OCI-LY7 (cell line): ENCODE measurements around the gene PHPT1. TPM values are rescaled to one million over a fixed set of nuclear protein-coding genes. Genes with fewer than 3 reads are reported as not detected.

Source experiments
- BruUV-seq: library from RNA; stranded (reverse); fragments of 400-500 nt; replicated peaks from 2 replicates; lab custom pipeline; 2021; lab: Mats Ljungman, UMichigan
- CTCF ChIA-PET: fragments of 300-600 bp; sonication (Branson Sonifier 250); formaldehyde crosslinking; loops from one replicate; lab custom pipeline; 2022; ENCODE audit warnings: antibody characterized with exemption; ENCODE audit not compliant: unreplicated experiment; lab: Charles Lee
- POLR2A ChIA-PET: fragments of 300-600 bp; sonication (Branson Sonifier 250); formaldehyde crosslinking; loops from one replicate; lab custom pipeline; 2022; ENCODE audit warnings: antibody characterized with exemption; lab: Charles Lee
- DNase-seq: peaks from one replicate; pipeline ENCODE4 v3.0.0-alpha.2; 2015; ENCODE audit warnings: low spot score
- H2AFZ ChIP-seq: fragments of 200-600 bp; sonication (generic), shearing (Covaris generic); 2 replicates; pipeline ENCODE4 v1.6.1; 2014; ENCODE audit warnings: mild to moderate bottlenecking, antibody characterized with exemption, low read length, moderate library complexity
- H3K27ac ChIP-seq: fragments of 200-600 bp; sonication (generic); 2 replicates; pipeline ENCODE4 v1.5.1; 2014; ENCODE audit warnings: mixed run types, low read depth, mild to moderate bottlenecking, moderate library complexity, low read length, inconsistent platforms; ENCODE audit not compliant: poor library complexity, severe bottlenecking
- H3K36me3 ChIP-seq: fragments of 200-600 bp; sonication (generic); 2 replicates; pipeline ENCODE4 v1.6.1; 2014; ENCODE audit warnings: mild to moderate bottlenecking, antibody characterized with exemption, low read length, moderate library complexity, mixed read lengths; ENCODE audit not compliant: insufficient read depth
- H3K4me1 ChIP-seq: fragments of 200-600 bp; sonication (generic); 2 replicates; pipeline ENCODE4 v1.5.1; 2014; ENCODE audit warnings: mild to moderate bottlenecking, low read length; ENCODE audit not compliant: insufficient read depth, poor library complexity, severe bottlenecking
- H3K4me2 ChIP-seq: fragments of 200-600 bp; sonication (generic); 2 replicates; pipeline ENCODE4 v1.6.1; 2014; ENCODE audit warnings: mild to moderate bottlenecking, low read length
- H3K4me3 ChIP-seq: fragments of 200-600 bp; sonication (generic); 2 replicates; pipeline ENCODE4 v1.5.1; 2014; ENCODE audit warnings: mild to moderate bottlenecking, low read depth, low read length; ENCODE audit not compliant: poor library complexity, severe bottlenecking
- H3K79me2 ChIP-seq: fragments of 200-600 bp; sonication (generic); 2 replicates; pipeline ENCODE4 v1.6.1; 2016; ENCODE audit warnings: low read depth, mild to moderate bottlenecking, low read length, moderate library complexity, mixed read lengths; ENCODE audit not compliant: insufficient read depth
- H3K9me2 ChIP-seq: fragments of 200-600 bp; sonication (generic); 2 replicates; pipeline ENCODE4 v1.6.1; 2016; ENCODE audit warnings: mild to moderate bottlenecking, low read length, mixed read lengths; ENCODE audit not compliant: insufficient read depth
- H3K9me3 ChIP-seq: fragments of 200-600 bp; sonication (generic); 2 replicates; pipeline ENCODE4 v1.6.1; 2014; ENCODE audit warnings: mild to moderate bottlenecking, mixed run types, low read length, mixed read lengths
- H4K20me1 ChIP-seq: fragments of 200-600 bp; sonication (generic); 2 replicates; pipeline ENCODE4 v1.6.1; 2014; ENCODE audit warnings: mild to moderate bottlenecking, antibody characterized with exemption, low read length, moderate library complexity, mixed read lengths; ENCODE audit not compliant: insufficient read depth
- EZH2phosphoT487 ChIP-seq: fragments of 200-600 bp; sonication (generic); IDR thresholded peaks from 2 replicates; pipeline ENCODE4 v1.6.1; 2018; ENCODE audit warnings: low read depth, borderline replicate concordance, mild to moderate bottlenecking, mixed run types, antibody characterized with exemption, low read length, moderate library complexity, mixed read lengths
- intact Hi-C: fragments of 100-400 bp; cut with micrococcal nuclease; formaldehyde crosslinking; loops from one replicate; pipeline ENCODE4 v1.10.0; 2022; ENCODE audit not compliant: unreplicated experiment
- total RNA-seq, 2 experiments: library from RNA; depleted of rRNA in 1 of 2; stranded (reverse); fragments of >200 nt in 1 of 2; shearing (Covaris generic) in 1 of 2; gene quantifications; 2 replicates each; pipeline ENCODE4 v1.2.3, GENCODE V29; 2014 to 2022
- TF ChIP-seq, protein P1 (sequence below): fragments of 200-600 bp; sonication (generic); conservative IDR thresholded peaks from 2 replicates; pipeline ENCODE4 v1.5.1; 2014; ENCODE audit warnings: mild to moderate bottlenecking, antibody characterized with exemption, low read length, moderate library complexity, mixed read lengths

The PHPT1 gene
- total RNA-seq, 2 experiments from 2014 or later = 49.9 to 56.9 TPM

DNA sequence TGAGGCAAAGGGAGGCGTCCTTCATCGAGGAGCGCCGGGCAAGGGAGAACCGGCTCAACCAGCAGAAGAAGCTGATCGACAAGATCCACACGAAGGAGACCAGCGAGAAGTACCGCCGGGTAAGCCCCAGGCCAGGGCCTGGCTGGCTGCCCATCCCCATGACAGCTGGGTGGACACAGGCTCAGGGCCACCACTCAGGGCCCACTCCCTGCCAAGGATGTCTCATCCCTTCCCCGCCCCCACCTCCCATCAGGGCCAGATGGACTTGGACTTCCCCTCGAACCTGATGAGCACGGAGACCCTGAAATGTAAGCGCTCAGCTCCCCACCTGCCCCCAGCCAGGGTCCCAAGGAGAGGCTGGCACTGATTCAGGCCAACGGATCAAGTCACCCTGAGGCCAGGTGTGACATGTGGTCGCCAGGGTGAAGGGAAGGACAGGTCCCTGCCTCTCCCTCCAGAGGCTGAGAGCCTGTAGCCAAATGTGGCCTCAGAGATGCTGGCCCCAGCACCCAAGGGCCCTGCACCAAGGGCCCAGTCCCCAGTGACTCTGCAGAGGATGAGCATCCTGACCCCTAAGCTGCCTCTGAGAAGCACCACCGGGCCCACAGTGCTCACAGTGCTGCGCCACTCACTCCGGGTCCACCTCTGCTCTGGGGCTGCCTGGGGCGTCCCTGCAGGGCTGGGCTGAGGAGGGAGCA lies 44.6 kb upstream of the PHPT1 start:
- POLR2A ChIA-PET = no interaction called here
- Histone ChIP-seq H4K20me1 (peaks cover 8% of the 10 kb centered on the region; the same call in 1 of the 2 replicates), H3K36me3 (peaks cover 2% of the 10 kb centered on the region), H3K4me1 (peaks cover 39% of the 10 kb centered on the region), H3K4me2 (no peak overlapping the region), H3K27ac (no peak overlapping the region), H2AFZ (no peak overlapping the region), H3K9me3 (no peaks in the 10 kb centered on the region), H3K9me2 (no peaks in the 10 kb centered on the region), H3K4me3 (no peak overlapping the region), H3K79me2 (peaks cover 17% of the 10 kb centered on the region)
- intact Hi-C loops = no loop called here
- CTCF ChIA-PET = no interaction called here
- TF ChIP-seq, protein P1, sequence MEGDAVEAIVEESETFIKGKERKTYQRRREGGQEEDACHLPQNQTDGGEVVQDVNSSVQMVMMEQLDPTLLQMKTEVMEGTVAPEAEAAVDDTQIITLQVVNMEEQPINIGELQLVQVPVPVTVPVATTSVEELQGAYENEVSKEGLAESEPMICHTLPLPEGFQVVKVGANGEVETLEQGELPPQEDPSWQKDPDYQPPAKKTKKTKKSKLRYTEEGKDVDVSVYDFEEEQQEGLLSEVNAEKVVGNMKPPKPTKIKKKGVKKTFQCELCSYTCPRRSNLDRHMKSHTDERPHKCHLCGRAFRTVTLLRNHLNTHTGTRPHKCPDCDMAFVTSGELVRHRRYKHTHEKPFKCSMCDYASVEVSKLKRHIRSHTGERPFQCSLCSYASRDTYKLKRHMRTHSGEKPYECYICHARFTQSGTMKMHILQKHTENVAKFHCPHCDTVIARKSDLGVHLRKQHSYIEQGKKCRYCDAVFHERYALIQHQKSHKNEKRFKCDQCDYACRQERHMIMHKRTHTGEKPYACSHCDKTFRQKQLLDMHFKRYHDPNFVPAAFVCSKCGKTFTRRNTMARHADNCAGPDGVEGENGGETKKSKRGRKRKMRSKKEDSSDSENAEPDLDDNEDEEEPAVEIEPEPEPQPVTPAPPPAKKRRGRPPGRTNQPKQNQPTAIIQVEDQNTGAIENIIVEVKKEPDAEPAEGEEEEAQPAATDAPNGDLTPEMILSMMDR = no peak
- TF ChIP-seq EZH2phosphoT487 = no peak
- DNase-seq = no peak
- BruUV-seq = no TSS peak

DNA sequence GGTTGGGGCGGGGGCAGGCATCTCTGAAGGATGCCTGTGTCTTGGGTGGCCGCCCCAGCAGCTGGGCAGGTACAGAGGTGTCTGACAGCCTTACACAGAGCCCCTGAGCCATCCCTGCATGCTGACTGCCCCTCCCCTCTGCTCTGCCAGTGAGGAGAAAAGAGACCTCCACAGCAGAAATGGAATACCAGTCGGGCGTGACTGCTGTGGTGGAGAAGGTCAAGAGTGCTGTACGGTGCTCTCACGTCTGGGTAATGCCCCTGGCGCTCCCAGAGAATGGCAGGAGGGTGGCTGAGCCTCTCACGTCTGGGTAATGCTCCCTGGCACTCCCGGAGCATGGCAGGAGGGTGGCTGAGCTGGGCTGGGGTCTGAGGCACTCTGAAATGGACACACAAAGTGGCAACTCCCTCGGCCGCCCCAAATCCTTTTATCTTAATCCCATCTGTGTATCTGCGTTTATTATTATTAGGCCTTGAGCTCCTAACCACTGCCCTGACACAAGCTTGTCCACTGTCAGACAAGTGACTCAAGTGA lies 43.9 kb upstream of the PHPT1 start:
- Histone ChIP-seq H3K9me3 (no peaks in the 10 kb centered on the region), H3K4me1 (peaks cover 40% of the 10 kb centered on the region), H2AFZ (no peak overlapping the region), H3K36me3 (peaks cover 9% of the 10 kb centered on the region), H3K9me2 (no peaks in the 10 kb centered on the region), H3K4me3 (no peak overlapping the region), H3K27ac (no peak overlapping the region), H4K20me1 (peaks cover 15% of the 10 kb centered on the region; the same call in 1 of the 2 replicates), H3K79me2 (peaks cover 23% of the 10 kb centered on the region), H3K4me2 (no peak overlapping the region)
- TF ChIP-seq, protein P1 = no peak
- no peak for TF ChIP-seq EZH2phosphoT487
- intact Hi-C loops = no loop called here
- BruUV-seq = no TSS peak
- DNase-seq = no peak
- POLR2A ChIA-PET = no interaction called here
- CTCF ChIA-PET = no interaction called here

DNA sequence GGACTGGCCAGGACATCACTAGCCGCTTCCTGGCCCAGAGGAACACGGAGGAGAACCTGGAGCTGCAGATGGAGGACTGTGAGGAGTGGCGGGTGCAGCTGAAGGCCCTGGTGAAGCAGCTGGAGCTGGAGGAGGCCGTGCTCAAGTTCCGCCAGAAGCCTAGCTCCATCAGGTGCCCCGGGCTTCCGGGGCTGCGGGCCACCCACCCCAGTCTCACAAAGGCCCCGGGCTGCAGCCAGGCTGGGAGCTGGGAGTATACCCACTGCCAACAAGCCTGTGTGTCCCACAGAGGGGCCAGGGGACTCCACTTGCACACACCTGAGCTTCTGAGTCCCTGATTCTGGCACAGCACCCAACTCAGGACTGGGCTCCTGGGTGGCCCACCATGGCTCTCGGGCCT lies 43.1 kb upstream of the PHPT1 start:
- intact Hi-C loops = loop anchor here (2.0 kb wide), 1 partner anchor 15 kb away; the partner anchor contains the start of gene TMEM141
- Histone ChIP-seq H3K79me2 (peaks cover 31% of the 10 kb centered on the region), H3K4me3 (peak overlapping the region; percentile 100), H3K36me3 (peaks cover 15% of the 10 kb centered on the region), H3K4me1 (peaks cover 34% of the 10 kb centered on the region), H3K9me3 (no peaks in the 10 kb centered on the region), H3K4me2 (peak overlapping the region; percentile 87; the same call in 1 of the 2 replicates), H3K9me2 (no peaks in the 10 kb centered on the region), H3K27ac (no peak overlapping the region), H2AFZ (no peak overlapping the region), H4K20me1 (peaks cover 15% of the 10 kb centered on the region; the same call in 1 of the 2 replicates)
- POLR2A ChIA-PET = interaction anchor here (2.4 kb wide), 1 partner anchor 12 kb away, joined by 5 read pairs; no protein-coding TSS in a partner anchor
- CTCF ChIA-PET = interaction anchor here (0.6 kb wide), 1 partner anchor 223 kb away, joined by 3 read pairs; no protein-coding TSS in a partner anchor
- TF ChIP-seq, protein P1 = no peak
- TF ChIP-seq EZH2phosphoT487 = no peak
- DNase-seq = no peak
- BruUV-seq = no TSS peak
